Stimulated activated CD4-positive, alpha-beta T cell treated with anti-CD3 and anti-CD28 coated beads, Interleukin-1b, Interleukin-23, amount 100 ng/mL, for 1 hour (primary cell): ENCODE measurements around the gene FGGY.
"Not testable (repeated sequence)": the region's sequence is repeated elsewhere in the genome, so short reads cannot be mapped to it uniquely, and the experiment has no call there.

ENCODE experiments used
- DNase-seq, 2 donors: peaks; one replicate each; pipeline ENCODE4 v3.0.0-alpha.2; 2020; ENCODE audit warnings: low read depth in 2 of 2

The FGGY gene

DNA sequence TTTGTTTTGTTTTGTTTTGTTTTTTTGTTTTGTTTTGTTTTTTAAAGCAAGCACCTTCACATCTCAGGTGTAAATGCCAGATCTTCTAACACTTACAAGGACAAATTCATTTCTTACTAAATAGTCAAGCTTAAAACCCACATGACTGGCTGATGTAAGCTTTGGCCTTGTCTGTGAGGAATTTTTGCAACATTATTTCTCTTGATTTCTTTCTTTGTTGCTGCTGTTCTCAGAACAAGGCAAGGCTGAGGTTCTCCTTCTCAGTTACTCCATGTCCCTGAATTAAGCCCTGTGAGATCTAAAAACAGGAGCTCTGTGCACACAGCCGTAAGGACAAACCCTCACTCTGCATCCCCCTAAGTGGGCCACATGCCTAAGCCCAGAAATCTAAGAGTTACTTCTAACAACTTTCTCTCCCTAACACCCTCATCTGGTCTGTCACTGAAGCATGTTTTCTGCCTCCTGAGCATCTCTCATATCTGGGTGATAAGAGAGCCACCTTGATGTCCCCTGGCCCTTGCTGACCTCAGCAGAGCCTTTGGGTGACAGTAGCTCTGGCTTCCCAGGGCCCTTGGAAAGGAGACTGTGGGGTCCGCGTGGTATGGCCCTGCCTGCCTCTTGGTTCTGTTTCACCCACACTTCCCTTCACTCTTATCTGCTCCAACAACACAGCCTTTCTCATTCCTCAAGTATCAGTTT lies 436.7 kb downstream of the FGGY start:
- DNase-seq: no peak

DNA sequence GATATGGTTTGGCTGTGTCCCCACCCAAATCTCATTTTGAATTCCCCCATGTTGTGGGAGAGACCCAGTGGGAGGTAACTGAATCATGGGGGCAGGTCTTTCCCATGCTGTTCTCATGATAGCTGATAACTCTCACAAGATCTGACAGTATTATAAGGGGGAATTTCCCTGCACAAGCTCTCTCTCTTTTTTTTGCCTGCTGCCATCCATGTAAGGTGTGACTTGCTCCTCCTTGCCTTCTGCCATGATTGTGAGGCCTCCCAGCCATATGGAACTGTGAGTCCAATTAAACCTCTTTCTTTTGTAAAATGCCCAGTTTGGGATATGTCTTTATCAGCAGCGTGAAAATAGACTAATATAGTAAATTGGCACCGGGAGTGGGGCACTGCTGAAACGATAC lies 439.0 kb downstream of the FGGY start:
- not testable (repeated sequence) for DNase-seq

DNA sequence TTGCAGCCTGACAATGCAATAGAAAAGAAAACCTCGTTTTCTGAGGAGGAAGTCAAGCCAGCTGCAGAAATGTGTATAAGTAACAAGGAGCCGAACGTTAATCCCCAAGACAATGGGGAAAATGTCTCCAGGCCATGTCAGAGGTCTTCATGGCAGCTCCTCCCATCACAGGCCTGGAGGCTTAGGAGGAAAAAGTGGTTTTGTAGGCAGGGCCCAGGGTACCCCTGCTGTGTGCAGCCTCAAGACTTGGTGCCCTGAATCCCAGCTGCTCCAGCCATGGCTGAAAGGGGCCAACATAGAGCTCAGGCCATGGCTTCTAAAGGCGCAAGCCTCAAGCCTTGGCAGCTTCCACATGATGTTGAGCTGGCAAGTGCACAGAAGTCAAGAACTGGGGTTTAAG lies 439.9 kb downstream of the FGGY start:
- DNase-seq: no peak

DNA sequence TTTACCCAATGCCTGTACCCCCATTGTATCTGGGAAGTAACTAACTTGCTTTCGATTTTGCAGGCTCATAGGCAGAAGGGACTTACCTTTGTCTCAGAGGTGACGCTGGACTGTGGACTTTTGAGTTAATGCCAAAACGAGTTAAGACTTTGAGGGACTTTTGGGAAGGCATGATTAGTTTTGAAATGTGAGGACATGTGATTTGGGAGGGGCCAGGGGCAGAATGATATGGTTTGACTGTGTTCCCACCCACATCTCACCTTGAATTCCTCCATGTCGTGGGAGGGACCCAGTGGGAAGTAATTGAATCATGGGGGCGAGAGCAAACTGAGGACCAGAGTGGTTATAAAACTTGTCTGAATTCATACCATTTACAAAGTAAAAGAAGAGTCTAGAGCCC lies 440.7 kb downstream of the FGGY start:
- no peak for DNase-seq

DNA sequence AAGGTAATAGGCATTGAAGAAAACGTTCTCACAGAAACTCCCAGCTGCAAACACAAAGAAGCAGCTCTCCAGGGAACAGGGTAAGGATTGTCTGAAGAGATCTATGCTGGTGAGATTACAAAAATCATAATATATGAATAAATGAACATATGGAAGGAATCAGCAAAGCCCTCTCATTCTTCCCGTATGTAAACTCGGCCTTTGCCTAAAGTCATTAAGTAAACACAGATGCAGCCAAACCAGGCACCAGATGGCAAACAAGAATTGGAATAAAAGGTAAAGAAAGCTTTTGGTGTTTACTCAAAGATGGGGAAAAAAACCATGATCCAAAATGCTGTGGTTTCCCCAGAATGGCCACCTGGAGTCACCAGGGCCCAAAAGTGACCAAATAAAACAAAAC lies 441.3 kb downstream of the FGGY start:
- DNase-seq: no peak

DNA sequence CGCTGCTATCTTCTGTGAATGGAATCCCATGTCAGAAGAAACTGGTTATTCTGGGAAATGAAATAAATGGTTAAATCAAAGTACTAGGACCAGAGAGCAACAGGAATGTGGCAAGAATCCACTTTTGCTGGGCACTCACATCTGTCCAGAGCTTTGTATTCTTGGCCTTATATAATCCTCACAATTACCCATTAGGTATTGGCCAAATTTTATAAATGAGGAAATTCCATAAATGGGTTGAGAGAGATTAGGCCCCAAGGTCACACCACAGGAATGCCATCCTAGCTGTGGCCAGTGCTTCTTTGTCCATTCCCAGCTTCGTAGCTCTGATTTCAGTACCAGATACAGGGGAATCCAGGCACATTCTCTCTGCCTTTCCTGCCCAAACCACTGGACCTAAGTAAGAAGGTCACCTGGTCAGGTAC lies 441.7 kb downstream of the FGGY start:
- DNase-seq: no peak

DNA sequence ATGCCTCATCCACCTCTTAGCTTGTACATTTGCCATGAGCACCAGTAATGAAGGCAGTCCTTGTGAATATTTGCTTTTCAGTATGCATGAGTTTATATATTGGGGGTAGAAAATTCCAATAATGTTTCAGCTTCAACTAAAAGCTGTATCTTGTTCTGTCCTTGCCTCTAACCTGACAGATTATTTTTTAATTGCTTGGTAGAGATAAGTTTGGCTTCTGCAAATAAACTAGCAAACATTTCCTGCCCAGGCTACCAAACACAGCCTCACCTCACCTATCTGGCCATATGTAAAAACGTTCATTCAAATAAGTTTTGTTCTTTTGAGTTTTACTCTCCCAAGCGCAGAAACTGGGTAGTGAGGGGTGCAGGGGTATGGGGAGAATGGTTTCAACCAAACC lies 442.2 kb downstream of the FGGY start:
- no peak for DNase-seq

DNA sequence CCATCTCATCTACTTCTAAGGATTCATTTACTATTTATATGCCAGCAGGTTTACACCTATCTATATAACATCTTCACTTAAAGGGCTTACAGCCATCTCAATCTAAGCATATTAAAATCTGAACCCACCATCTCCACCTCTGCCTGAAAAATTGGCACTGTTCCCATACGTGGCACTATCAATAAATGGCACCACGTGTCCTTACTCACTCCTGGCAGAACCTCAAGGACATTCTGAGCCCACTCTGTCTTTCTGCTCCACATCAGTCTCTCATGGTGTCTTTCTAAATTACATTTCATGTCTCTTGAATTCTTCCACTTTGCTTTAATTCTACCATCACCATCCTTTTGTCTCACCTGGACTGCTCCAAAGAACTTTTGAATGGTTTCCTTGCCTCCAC lies 445.6 kb downstream of the FGGY start:
- no peak for DNase-seq

DNA sequence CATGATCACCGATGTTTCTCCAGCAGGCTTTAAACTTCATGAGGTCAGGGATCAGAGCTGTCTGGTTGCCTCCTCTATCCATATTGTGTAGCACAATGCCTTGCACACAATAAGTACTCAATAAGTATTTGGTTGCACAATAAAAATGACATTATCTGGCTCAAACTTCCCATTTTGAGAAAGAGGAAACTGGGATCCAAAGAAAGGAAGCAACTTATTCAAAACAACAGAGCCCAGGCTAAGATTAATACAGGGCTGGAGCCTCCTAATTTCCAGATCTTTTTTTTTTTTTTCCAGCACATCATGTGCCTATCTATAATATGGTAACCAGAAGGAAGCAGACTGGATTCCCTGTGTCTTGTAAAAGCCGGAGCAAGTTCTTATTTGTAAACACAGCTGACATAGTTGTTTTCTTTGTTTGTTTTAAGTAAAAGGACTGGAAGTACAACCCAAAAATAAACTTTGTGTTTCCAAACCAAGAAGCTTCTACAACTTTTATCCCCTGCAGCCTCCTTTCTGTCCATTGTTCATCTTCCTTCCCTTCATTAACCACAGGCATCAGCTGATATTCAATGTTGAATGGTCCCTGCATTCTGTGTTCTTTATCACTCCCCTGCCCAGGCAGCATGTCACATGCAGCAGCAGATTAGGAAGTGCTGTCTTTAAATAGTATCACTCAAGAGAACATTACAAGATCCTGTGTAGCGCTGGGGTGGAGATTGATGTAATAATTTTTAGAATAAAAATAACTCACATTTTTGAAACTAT lies 446.6 kb downstream of the FGGY start:
- DNase-seq: no peak

DNA sequence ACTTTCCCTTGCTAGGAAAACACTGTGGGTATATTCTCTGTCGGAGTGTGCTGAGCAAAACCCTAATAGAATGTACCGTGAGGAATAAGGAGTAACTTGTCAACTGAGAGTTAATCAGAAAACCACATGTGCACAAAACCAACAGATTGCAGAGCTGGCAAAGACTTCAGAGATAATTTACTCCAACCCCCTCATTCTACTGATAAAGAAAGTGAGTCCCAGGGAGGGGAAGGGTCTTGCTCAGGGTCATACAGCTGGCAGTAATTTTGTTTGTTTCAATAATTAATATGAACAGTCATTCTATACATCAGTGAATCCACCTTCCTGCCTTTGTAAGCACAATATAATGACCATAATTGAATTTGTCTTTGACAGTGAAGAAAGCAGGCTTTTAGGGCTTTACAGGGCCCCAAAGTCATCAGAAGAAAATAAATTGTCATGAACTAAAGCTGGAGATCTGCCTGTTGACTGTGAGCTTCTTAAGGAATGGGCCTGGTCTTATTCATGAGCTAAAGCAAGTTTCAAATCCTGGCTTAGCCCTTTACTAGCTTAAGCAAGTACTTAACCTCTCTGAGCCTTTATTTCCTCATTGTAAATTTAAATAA lies 450.6 kb downstream of the FGGY start:
- DNase-seq: no peak

DNA sequence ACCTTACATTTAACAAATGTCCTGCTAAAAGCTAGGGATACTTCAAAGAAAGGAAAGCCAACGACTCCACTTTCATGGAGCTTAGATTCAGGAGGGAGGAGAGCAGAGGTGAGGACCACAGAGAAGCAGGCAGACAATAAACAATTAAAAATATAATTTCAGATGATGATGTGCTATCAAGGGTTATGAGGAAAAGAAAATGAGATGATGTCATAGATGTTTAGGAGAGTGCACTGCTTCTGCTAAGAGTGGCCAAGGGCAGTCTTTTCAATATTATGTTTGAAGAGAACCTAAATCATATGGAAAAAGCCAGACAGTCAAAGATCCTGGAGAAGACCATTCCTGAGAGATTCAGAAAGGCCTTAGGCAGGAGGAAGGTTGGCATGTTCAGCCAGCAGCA lies 451.2 kb downstream of the FGGY start:
- DNase-seq: no peak

DNA sequence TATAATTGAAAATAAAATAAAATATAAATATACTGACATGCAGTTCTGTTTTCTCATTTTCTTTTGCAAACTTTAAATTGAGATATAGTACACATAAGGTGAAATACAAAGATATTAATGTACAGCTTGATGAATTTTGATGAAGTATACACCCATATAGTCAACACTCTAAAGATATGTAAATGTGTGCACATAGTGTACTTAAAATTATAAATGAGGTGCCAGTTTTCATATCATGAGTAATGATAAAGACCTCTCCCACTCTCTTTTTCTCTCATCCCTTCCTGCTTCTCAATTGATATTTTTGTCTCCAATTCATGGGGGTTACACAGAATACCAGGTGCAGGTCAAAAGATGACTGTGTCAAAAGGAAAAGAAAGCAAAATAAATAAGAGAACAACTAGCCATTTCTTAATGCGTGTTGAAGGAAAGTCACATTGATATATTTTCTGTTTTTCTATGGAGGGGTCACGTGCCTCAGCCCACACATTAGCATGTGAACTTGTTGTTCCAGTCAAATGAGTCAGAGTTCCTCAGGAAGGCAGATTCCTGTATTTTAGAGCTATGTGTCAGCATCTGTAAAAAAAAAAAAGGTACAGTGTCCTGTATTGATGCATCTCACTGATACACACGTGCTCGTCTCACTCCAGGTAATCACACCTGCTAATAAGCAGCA lies 453.6 kb downstream of the FGGY start:
- DNase-seq: no peak

DNA sequence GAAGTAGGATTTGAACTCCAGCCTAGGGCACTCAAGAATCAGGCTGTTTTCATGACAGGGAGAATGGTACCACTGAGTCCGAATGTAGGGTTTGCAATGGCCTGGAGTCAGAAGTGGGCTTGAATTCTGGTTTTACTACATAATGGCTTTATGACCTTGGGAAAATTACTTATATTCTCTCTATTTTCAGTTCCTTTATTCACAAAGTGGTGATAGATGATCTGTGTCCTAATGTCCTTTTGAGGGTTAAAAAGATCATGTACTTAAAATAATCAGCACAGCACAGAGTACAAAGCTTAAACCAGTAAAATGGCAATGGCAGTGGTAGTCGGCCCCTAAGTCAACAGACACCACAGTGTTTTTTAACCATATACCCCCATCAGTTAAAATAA lies 454.1 kb downstream of the FGGY start:
- DNase-seq: no peak

DNA sequence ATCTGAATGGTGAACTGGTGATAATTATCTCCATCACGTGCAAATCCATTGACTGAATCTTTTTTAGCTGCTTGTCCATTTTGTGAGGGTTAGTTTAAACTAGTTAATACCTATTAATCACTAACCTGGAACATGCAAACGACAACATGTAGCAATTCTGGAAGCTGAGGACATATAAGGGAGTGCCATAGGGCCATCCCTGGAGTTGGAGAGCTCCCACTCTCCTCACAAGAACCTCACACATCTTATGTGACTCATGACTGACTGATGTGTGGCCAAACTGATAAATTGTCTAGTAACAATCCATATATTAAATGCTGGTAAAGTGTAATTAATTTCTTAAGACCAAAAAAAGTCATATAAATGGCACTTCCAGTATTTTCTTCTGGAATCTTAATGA lies 454.9 kb downstream of the FGGY start:
- DNase-seq: no peak

DNA sequence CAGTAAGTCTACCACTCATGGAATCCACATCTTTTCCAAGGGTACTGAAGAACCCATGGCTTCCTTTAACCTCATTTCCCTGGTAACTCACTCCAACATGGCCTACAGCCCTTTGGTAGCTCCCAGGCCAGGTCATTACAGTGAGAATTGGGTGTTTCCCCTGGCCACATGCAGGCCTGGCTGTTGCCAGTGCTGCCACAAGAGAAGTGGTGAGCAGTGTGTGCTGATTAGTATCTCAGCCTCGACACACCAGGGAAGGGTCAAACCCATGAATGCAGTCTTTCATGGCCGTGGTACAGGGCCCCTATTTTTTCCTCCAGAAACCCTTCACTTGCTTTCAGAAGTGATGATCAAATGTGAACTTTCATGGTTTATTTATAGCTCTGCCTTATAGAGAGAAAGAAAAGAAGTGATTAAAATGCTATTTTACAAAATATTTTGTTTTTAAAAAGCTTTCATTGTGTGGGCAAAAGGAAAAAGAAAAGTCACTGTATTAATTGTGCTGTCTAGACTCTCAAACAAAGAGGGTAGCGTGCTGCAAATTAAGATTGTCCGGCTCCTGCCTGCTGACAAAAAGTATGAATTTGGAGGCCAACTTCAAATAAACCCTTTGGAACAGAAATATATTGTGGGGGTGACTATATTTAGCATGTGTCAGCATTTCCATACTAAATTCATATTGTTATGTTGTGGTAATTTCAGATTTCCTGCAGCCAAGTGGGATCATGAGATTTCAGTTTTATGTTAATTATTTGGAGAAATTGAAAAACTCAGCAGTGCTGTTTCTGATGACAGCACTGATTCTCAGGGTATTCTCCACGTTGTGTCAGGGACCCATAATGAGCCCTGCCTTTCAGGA lies 455.9 kb downstream of the FGGY start:
- no peak for DNase-seq

DNA sequence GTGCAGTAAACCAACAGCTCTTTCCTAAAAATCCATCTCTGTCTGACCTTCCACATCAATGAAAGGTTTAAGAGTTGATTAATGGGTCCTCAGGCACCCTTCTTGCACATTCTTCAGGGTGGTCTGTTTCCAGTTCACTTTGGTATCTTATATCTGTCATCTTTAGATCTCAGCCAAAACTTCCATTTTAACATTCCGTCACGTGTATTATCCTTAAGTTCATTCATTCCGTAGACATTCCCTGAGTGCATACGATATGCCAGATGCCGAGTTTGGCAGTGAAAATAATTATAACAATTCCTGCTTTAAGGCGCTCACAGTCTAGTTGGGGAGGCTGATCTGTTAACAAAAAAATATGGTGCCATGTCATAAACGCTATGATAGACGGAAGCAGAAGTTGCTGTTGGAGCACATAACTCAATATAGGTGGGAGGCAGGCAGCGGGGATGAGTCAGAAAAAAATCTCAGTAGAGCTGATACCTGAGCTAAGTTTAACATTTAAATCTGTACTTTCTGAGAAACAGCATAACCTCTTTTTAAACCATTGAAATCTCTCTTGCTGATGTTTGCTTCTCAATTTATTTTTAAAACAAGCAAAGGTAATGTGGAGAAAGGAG lies 458.3 kb downstream of the FGGY start:
- DNase-seq: no peak

DNA sequence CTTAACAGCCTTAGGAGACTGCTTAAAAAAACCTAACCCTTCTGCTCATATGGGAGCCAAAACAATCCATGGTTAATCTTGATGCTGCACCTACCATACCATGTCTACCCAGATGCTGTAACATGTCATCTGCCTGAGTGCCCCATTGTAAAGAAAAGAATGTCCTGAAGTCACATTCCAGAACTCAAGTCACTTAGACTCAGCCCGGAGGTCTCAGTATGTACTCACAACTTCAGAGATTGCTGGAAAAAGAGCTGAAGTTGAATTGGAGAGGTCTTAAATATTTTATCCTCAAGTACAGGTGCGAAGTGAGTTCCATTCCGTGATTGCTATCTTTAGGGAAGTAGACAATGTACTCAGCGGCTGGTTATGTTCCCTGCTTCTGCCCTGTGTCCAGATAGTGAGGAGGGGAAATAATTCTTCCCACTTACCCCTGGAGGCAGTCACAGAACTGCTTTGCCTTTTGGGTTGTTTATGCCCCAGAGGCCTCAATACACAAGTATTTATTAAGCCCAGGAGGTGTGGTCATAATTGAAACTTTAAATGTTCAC lies 460.4 kb downstream of the FGGY start:
- no peak for DNase-seq

DNA sequence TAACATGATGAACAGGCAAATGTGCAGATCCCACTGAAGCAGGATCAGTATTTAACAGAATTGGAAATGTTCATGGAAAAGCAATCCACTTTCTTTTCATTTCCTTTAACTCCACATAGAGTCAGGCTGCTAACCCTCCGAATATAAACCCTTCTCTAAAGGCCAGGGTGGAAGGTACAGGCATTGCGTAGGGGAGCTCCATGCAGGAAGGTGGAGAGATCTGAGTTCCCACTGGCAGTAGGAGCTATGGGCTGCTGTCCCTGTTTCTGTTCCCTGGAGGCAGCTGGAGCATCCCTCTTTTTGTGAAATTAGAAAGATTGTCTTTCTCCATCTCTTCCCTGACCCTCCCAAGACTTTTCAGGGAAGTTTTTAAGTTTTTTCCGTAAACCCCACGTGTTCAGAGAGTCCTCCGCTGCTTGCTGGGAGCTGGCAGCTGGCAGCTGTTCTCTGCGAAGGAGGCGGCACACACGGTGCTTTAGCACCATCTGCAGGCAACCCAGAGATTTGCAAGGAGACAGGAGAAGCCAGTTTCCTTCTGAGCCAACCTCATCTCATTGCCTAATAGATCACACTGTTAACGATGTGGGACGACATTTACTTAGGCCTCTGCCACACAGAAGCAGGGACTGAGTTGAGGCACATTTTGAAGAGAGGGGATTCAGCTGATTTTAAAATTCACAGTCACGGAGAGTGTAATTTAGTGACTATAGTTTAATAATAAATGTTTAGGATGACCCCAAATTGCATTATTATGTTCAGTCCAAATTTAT lies 462.4 kb downstream of the FGGY start:
- DNase-seq: peak; percentile 27 to 49

DNA sequence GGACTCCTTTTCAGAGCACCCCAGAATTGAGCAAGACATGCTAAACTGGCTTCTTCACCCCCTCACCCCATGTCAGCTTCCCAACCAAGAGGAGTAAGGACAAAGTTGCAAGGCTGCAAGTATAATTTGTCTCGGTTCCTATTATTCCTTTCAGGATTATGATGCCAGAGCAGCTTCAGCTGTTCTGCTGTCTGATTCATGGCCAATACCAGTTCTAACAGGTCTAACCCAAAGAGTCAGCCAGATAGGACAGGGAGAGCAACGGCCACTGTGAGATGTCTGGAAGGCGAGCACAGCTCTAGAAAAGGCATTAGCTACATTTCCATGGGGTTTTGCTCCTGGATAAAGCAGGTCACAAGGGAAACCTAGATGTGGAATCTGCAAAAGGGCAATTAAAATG lies 464.5 kb downstream of the FGGY start:
- DNase-seq: no peak

DNA sequence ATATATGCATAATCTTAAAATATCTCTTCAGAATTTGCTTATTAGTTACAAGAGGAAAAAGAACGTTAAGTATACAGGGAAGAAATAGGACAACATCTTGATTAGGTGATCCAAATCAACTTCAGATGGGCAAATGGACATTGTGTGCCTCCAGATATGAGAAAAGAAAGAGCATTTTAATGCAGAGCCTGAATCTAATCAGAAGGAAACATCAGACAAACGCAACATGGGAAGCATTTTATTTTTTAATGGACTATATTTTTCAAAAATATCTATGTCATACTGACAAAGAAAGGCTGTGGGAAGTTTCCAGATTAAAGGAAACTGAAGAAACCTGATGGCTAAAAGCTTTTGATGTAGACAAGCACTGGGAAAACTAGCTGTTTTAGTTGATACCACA lies 466.5 kb downstream of the FGGY start:
- no peak for DNase-seq
